GM18867 (cell line): Measurements from ENCODE around the gene TLR10.

Experiments
- ATAC-seq: cut with Tn5 transposase; IDR thresholded peaks from one replicate; pipeline ENCODE4 v1.9.1; 2021; ENCODE audit warnings: mild to moderate bottlenecking, moderate library complexity; ENCODE audit not compliant: unreplicated experiment

TLR10 gene

DNA sequence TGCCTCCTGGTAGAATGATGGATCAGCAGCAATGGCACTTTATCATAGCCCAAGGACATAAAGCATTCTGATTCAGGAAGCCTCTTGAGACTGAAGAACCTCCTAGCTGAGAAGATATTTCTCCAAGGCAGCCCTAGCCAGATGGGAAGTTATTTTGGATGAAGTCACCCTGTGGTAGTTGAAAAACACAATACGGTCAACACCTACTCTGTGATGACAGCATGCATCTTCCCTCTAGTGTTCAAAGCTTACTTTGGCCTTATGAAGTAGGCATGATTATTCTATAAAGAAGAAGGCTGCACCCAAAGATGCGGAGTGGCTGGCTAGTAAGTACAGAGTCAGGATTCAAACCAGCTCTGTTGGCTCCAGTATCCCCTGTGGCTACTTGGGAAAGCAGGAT is 47.9 kb downstream of the TLR10 start:
- ATAC-seq, result no peak

DNA sequence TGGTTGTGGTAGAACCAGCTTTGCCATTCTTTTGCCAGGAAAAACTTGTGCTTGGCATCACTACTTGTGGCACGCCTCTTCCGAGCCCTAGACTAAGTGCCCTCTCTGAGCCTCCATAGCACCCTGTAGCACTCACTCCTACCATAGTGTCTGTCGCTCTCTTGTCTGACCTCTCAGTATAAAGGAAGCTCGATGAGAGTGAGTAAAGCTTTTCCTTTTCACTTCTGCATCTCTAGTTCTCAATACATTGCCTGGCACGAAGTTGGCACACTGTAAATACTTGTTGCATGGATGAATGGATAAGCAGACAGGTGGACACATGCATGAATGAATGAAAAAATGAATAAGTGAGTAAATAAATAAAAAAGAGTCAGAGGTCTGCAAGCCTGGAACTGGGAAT is 48.3 kb downstream of the TLR10 start:
- no peak for ATAC-seq

DNA sequence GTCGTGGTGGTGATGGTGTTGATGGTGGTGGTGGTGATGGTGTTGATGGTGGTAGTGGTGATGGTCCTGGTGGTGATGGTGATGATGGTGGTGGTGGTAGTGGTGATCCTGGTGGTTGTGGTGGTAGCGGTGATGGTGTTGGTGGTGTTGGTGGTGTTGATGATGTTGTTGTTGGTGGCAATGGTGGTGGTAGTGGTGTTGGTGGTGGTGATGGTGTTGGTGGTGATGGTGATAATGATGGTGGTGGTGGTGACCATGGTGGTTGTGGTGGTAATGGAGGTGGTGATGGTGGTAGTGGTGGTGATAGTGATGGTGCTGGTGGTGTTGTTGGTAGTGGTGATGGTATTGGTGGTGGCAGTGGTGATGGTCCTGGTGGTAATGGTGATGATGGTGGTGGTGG is 49.1 kb downstream of the TLR10 start:
- ATAC-seq, result no peak

DNA sequence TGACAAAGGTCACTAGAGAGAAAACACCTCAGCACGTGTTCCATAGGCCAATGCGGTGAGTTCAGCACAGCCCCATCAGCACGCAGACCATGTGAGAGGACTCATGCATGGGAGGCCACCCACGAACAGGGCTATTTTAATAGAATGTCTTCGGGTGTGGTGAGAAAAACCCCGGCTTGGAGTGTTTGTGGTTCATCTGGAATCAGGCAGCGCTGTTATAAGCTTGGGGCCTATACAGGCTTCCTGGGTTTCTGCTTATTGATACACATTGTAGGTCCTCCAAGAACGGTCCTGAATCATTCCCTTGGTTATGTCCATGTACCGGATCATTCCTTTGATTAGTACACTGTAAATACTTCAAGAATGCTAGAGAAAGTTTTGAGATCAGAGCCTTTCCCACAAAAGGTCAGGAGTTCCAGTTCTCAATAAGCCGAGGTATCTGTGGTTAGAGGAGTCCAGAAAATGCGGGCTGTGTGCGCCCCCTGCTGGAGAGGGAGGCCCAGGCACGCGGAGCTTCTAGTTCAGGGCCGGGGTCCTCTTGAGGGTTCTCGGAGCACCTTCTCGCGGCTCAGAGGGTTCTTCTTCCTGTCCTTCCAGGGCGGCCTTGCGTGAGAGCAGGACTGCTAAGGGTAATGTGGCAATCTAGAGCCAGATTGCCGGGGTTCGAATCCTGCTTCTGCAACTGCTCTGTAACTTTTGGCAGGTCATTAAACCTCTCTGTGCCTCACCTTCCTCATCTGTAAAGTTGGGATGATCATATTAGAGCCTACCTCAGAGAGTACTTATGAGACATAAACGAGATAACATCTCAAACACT is 51.8 kb downstream of the TLR10 start:
- ATAC-seq, result peak; percentile 88

DNA sequence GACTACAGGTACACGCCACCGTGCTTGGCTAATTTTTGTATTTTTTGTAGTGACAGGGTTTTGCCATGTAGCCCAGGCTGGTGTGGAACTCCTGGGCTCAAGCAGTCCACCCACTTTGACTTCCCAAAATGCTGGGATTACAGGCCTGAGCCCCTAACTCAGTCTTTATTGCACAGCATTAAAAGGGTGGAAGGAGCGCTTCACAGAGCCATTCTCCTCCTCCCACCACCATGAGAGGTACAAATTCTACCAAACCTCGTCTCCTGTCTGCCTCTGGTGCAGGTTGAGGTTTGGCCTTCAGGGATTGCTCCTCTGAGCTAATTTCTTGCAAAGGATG is 52.3 kb downstream of the TLR10 start:
- ATAC-seq, result no peak

DNA sequence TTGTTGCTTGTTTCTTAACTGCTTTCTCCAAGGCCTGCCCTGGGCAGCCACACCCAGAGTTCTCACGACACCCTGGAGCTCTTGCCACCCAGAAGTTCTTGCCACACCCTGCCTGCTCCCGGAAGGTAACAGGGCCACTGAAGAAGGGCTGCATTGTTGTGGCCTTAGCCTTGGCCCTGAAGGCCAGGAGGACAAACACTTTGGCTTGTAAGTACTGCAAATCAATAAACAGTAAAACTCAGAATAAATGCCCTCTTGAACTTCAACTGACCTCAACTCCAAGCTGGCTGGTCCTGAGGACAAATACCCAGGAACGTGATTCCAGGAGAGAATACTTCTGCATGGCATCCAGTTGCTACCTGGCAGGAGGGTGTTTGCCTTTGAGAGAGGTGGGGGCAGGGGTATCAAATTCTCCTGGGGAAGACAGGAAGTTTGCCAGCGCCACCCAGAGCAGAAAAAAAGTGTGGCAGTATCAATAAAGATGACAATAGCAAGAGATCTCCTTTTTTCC is 54.1 kb downstream of the TLR10 start:
- no peak for ATAC-seq

DNA sequence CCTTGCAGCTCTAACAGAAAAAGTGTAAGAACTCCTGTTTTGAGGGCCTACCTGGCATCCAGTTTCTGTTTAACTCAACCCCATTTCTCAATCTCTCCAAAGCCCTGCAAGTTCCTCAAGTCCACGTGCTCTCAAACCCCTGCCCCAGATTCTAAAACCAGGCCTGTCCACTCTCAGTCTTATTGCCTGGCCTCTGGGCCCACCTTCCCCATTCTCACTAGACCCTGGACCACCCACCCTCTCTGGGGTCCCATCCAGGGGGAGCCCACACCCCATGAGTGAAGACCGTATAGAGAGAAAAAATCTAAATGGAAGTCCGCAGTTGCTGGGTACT is 58.3 kb downstream of the TLR10 start:
- no peak for ATAC-seq

DNA sequence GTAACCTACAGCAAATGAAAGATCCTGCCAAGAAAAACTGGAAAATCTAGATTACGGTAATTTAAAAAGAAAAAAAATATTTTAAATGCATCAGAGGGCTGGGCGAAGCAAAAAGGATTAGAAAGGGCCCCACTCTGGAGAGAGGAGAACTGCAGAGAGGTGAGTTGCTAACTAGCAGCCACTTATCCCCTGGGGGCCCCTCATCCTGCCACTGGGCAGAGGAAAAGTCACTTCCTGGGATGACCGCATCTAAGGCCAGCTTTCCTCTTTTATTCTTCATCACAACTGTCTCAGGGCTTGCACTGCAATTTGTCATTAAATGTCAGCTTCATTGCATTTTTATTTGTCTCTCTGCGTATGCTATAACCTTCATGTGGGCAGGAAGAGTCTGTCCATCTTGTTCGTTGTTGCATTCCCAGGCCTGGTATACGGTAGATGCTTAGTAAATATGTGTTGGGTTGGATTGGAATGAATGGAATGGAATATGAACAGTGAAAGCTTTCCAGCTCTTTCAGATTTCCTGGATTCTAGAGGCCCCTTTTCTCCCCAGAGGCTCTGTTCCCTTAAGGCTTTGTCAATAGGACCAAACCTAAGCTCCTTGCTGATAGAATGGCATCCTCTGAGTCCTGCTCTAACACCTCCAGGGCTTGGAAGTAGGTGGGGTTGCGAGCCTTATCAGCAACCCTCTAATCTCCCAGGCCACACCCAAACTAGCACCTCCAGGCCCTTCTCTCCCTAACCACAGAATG is 58.9 kb downstream of the TLR10 start:
- ATAC-seq, result no peak

DNA sequence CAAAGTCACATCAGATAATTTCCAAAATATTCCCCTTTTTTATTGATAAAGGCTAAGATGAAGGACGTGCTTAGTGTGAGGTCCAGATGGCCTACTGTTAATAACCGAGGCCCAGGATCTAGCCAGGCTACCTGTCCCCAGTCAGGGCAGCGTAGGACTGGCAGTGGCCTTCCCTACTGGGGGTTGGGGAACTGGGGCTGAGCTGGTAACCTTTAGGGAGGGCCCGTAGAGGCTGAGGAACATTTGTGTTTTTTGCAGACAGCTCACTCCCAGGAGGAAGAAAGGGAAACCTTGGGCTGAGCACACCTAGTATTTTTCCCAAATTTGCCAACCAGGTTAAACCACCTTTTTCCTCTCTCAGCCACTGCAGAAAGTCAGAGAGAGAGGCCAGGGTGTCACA is 59.7 kb downstream of the TLR10 start:
- no peak for ATAC-seq
